ENCODE measurements around the gene KIAA1217. TPM values are rescaled to one million over a fixed set of nuclear protein-coding genes. Genes with fewer than 3 reads are reported as not detected.
"Not testable (repeated sequence)": the region's sequence is repeated elsewhere in the genome, so short reads cannot be mapped to it uniquely, and the experiment has no call there.

Gene KIAA1217
- total RNA-seq, 1 experiment from 2014 or later: 6.4 TPM

GRCh38 chr10:24481241-24481640 is 272.3 kb downstream of the KIAA1217 start:
- H3K36me3 ChIP-seq: peaks cover 36% of the 10 kb centered on the region
- H3K9me3 ChIP-seq: 0 out of 2 replicates have a peak, but pooled peaks cover 3% of the 10 kb centered on the region
- no peaks in the 10 kb centered on the region for H3K27me3 ChIP-seq
- no peak for DNase-seq
- H3K4me3 ChIP-seq: no peak overlapping the region

- DNase-seq, H3K4me3 ChIP-seq, H3K27me3 ChIP-seq, H3K9me3 ChIP-seq: not testable (repeated sequence)
- H3K36me3 ChIP-seq: peaks cover 33% of the 10 kb centered on the region
Measured at GRCh38 chr10:24482713-24483112, 273.8 kb downstream of the KIAA1217 start.

- Histone ChIP-seq H3K36me3 (peaks cover 24% of the 10 kb centered on the region), H3K27me3 (no peaks in the 10 kb centered on the region), H3K9me3 (no peaks in the 10 kb centered on the region), H3K4me3 (no peak overlapping the region)
- DNase-seq: peak; percentile 86
Measured at GRCh38 chr10:24483701-24484100, 274.8 kb downstream of the KIAA1217 start.

DNA sequence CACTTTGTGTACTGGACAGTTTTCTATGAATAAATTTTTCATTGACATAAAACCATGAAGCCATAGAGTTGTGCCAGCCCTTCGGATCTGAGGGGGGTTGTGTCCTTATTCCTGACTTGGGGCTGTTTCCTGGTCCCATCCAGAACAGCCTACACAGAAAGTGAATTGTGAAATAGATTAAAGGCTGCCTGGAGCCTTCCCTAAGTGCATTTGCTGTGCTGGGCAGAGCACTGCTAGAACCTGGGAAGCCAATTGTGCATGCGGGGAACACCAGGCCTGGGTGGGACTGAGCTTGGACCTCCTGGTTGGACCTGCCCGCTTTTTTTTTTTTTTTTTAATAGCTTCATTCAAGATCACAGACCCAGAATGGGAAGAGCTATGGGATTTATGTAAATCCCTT is 275.8 kb downstream of the KIAA1217 start:
- no peak overlapping the region for H3K4me3 ChIP-seq
- no peaks in the 10 kb centered on the region for H3K9me3 ChIP-seq
- H3K27me3 ChIP-seq: no peaks in the 10 kb centered on the region
- DNase-seq: no peak
- peaks cover 15% of the 10 kb centered on the region; the same call in 1 of the 2 replicates for H3K36me3 ChIP-seq

DNA sequence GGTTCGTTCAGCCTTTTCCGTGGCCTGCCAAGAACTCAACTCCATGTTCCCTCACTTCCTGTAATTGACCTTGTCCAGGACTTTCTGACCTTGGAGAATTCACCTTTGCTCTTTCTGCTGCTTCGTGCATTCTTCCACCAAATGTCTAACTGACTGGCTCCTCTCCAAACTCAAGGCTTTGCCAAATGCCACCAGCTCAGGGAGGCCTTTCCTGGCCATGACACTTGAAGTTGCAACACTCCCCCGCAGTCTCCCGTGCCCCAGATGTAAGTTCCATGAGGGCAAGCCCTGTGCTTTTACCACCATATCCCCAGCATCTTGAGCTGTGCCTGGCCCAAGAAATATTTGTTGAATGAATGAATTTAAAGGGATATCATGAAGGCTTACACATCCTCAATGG is 276.4 kb downstream of the KIAA1217 start:
- H3K9me3 ChIP-seq: no peaks in the 10 kb centered on the region
- H3K36me3 ChIP-seq: peaks cover 15% of the 10 kb centered on the region; the same call in 1 of the 2 replicates
- DNase-seq: no peak
- no peak overlapping the region for H3K4me3 ChIP-seq
- H3K27me3 ChIP-seq: no peaks in the 10 kb centered on the region

GRCh38 chr10:24488631-24489030 is 279.7 kb downstream of the KIAA1217 start:
- Histone ChIP-seq H3K9me3 (no peaks in the 10 kb centered on the region), H3K27me3 (no peaks in the 10 kb centered on the region), H3K4me3 (no peak overlapping the region), H3K36me3 (peaks cover 12% of the 10 kb centered on the region; the same call in 1 of the 2 replicates)
- DNase-seq: no peak

GRCh38 chr10:24493165-24493564 is 284.2 kb downstream of the KIAA1217 start:
- no peaks in the 10 kb centered on the region for H3K27me3 ChIP-seq
- no peak for DNase-seq
- peaks cover 6% of the 10 kb centered on the region for H3K36me3 ChIP-seq
- no peaks in the 10 kb centered on the region for H3K9me3 ChIP-seq
- no peak overlapping the region for H3K4me3 ChIP-seq

DNA sequence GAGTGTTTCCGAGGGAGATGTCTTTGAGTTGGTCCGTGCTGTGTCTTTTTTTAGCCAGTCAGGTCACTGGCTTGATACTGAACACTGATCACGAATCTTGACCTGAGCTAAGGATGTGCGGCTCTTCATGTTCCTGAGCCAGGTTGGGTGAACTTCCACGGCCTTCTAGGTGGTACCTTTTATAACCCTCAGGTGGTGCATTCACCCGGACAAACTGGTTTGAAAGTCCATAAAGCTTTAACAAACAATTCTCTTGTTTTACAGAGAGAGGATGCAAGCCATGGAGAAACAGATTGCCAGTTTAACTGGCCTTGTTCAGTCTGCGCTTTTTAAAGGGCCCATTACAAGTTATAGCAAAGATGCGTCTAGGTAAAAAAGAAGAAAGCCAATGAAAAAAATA is 285.3 kb downstream of the KIAA1217 start:
- DNase-seq: no peak
- Histone ChIP-seq H3K9me3 (no peaks in the 10 kb centered on the region), H3K36me3 (peaks cover 6% of the 10 kb centered on the region), H3K27me3 (no peaks in the 10 kb centered on the region), H3K4me3 (no peak overlapping the region)

- Histone ChIP-seq H3K36me3 (peaks cover 6% of the 10 kb centered on the region), H3K9me3 (no peaks in the 10 kb centered on the region), H3K4me3 (no peak overlapping the region), H3K27me3 (no peaks in the 10 kb centered on the region)
- DNase-seq: no peak
Measured at GRCh38 chr10:24494777-24495176, 285.8 kb downstream of the KIAA1217 start.

- H3K36me3 ChIP-seq: peaks cover 6% of the 10 kb centered on the region
- no peak overlapping the region for H3K4me3 ChIP-seq
- no peaks in the 10 kb centered on the region for H3K27me3 ChIP-seq
- H3K9me3 ChIP-seq: no peaks in the 10 kb centered on the region
- no peak for DNase-seq
Measured at GRCh38 chr10:24495666-24496460, 286.9 kb downstream of the KIAA1217 start.

DNA sequence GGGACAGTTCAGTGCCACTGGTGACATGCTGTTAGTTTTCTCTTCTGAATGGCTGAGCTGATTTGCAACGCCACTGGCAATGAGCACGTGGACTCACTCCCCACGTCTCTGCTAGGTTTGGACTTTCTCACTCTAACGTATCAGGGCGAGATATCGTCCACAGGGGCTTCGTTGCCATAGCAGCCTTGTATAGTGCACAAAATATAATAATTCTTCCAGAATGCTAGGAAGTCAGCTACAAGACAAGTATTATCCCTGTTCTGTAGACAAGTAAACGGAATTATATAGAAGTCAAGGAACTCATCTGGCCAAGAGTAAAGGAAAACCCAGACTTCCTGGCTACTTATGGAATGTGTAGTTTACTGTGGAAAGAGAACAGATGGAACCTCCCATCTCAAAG is 288.0 kb downstream of the KIAA1217 start:
- Histone ChIP-seq H3K4me3 (no peak overlapping the region), H3K9me3 (no peaks in the 10 kb centered on the region), H3K27me3 (no peaks in the 10 kb centered on the region), H3K36me3 (peaks cover 6% of the 10 kb centered on the region)
- DNase-seq: no peak

DNA sequence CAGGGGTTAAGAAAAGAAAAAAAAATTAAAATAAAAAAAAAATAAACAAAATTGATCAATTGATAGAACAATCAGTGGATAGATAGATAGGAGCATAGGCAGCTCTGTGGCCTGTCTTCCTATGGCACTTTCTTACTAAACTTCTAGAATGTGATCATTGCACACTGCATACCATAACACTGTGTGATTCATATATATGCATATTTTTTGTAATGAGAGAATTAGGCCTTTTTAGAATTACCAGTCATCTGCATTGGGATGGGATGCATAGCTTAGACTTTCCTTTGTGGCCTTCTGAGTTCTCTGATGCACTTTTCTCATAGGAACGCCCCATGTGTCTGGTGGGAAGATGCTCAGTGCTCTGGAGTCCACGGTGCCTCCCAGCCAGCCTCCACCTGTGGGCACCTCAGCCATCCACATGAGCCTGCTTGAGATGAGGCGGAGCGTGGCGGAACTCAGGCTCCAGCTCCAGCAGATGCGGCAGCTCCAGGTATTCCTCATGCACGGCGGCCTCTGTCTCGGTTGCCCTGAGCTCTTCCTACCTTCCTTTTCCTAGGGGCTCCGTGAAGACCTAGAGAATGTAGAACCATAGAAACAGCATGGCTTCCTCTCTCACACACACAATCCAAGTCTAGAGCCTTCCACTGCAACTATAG is 292.2 kb downstream of the KIAA1217 start:
- Histone ChIP-seq H3K36me3 (peaks cover 27% of the 10 kb centered on the region), H3K4me3 (no peak overlapping the region), H3K9me3 (no peaks in the 10 kb centered on the region), H3K27me3 (no peaks in the 10 kb centered on the region)
- no peak for DNase-seq

GRCh38 chr10:24502006-24502405 is 293.1 kb downstream of the KIAA1217 start:
- H3K4me3 ChIP-seq: no peak overlapping the region
- peaks cover 32% of the 10 kb centered on the region for H3K36me3 ChIP-seq
- H3K9me3 ChIP-seq: no peaks in the 10 kb centered on the region
- DNase-seq: no peak
- H3K27me3 ChIP-seq: no peaks in the 10 kb centered on the region

DNA sequence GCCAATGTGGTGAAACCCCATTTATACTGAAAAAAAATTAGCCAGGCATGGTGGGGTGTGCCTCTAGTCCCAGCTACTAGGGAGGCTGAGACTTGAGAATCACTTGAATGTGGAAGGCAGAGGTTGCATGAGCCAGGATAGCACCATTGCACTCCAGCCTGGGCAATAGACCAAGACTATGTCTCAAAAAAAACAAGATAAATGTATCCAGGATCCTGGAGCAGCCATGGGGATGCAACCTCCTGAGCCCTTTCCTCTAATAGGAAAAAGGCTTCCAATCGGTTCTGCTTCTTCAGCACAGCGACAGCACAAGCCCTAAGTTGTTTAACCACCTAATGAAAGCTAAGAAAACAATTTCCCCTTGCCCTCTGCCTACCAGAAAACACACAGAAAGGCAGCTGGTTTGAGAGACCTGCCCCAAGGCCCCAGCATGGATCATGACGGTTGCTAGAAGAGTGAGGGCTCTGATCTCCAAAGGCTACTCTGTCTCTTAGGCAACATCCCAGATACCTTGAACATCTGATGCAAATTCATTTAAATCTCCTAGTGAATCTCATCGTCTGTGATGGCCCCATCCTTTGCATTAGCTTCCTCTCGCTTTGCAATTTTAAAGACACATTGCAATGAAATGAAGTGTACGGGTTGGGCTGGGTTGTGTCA is 294.0 kb downstream of the KIAA1217 start:
- no peaks in the 10 kb centered on the region for H3K9me3 ChIP-seq
- peaks cover 36% of the 10 kb centered on the region for H3K36me3 ChIP-seq
- no peaks in the 10 kb centered on the region for H3K27me3 ChIP-seq
- DNase-seq: no peak
- H3K4me3 ChIP-seq: no peak overlapping the region

- DNase-seq: peak; percentile 17
- peaks cover 36% of the 10 kb centered on the region for H3K36me3 ChIP-seq
- H3K4me3 ChIP-seq: no peak overlapping the region
- no peaks in the 10 kb centered on the region for H3K27me3 ChIP-seq
- H3K9me3 ChIP-seq: no peaks in the 10 kb centered on the region
Measured at GRCh38 chr10:24503461-24504320, 294.8 kb downstream of the KIAA1217 start.

GRCh38 chr10:24505759-24506158 is 296.8 kb downstream of the KIAA1217 start:
- no peaks in the 10 kb centered on the region for H3K27me3 ChIP-seq
- no peak for DNase-seq

More at GRCh38 chr10:24505759-24506158, 296.8 kb downstream of the KIAA1217 start:
- Histone ChIP-seq H3K4me3 (no peak overlapping the region), H3K36me3 (peaks cover 36% of the 10 kb centered on the region), H3K9me3 (no peaks in the 10 kb centered on the region)
